Measurements from ENCODE around the gene SNPH. TPM values are rescaled to one million over a fixed set of nuclear protein-coding genes. Genes with fewer than 3 reads are reported as not detected.

Gene SNPH
- total and polyA plus RNA-seq, 4 donors, result 1.2 to 3.3 (median 2.1) TPM

DNA sequence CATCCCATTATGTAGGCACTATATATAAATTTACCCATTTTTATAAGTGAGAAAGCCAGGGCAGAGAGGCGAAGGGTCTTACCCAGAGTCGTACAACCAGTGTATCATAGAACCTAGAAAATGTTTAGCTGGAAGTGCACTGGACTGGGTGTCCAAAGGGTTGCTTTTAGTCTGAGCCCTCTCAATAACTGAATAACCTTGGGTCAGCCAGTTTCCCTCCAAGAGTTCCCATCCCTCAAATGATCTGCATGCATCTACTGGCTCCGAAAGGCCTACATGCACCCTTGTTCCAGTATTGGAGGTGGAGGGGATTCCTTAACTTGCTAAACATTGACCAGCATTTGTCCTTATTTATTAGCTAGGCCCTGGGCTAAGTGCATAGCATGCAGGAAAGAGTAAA, 3.8 kb downstream of the SNPH start:
- Histone ChIP-seq H3K9me3 (ENCODE audit: control insufficient read depth in 4 of 4, insufficient read depth in 3 of 4, low read length in 3 of 4) (peaks cover 0 to 2% (median 0%) of the 10 kb centered on the region in 4 donors), H3K4me3 (no peak overlapping the region), H3K36me3 (ENCODE audit: control insufficient read depth in 4 of 4, insufficient read depth in 4 of 4, low read length in 4 of 4) (peaks cover 0 to 1% (median 0%) of the 10 kb centered on the region in 4 donors), H3K27ac (ENCODE audit: low read depth in 1 of 2, low read length in 1 of 2) (no peak overlapping the region), H3K4me1 (ENCODE audit: control insufficient read depth in 5 of 5, insufficient read depth in 5 of 5, low read length in 5 of 5) (peaks cover 0 to 12% (median 0%) of the 10 kb centered on the region in 5 donors), H3K9ac (ENCODE audit: insufficient read depth in 1 of 2, low read length in 2 of 2) (no peak overlapping the region), H3K27me3 (ENCODE audit: control insufficient read depth in 3 of 3, insufficient read depth in 3 of 3, low read length in 2 of 3) (peaks cover 0 to 2% (median 0%) of the 10 kb centered on the region in 3 donors)
- 97% methylated on average over 3 of the region's 3 CpGs for WGBS, 2 donors
- DNase-seq (no peak), ATAC-seq (ENCODE audit: insufficient read depth, low FRiP score) (no peak)
- TF ChIP-seq CTCF (IDR thresholded peaks at IDR 0.05; ENCODE audit: control extremely low read depth, extremely low read depth), result no peak

DNA sequence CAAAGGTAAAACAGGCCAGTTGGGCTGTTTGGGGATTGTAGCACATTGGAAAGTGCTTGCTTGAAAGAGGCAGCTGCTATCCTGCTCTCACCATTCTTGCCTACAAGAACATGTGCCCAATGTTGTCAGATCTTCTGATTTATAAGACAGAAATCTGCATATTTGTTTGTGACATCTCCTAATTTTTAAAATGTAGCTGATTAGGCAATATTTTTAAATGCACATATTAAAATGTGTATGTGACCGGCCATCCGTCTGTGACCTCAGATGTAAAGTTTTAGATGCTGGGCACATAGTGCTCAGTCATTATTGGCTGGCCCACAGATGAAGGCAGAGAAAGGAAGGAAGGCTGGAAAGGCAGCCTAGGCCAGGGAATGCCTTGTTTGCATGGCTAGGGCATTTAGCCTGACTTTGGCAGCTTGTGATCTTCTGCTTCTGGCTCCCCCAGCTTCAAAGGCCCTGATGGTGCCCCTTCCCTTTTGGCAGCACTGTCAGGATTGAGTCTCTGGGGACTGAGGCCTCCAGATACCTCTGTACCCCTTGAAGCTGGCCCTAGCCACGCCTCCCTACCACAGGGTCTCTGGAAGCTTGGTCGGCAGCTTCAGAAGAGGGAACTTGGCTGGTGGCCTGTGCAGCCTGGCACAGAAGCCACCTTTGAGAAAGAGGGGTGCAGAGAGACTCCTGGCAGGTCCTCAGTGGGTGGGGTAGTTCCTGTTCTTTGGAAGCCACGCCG, 6.4 kb downstream of the SNPH start:
- 37 to 56% methylated on average over 6 of the region's 6 CpGs for WGBS, 2 donors

DNA sequence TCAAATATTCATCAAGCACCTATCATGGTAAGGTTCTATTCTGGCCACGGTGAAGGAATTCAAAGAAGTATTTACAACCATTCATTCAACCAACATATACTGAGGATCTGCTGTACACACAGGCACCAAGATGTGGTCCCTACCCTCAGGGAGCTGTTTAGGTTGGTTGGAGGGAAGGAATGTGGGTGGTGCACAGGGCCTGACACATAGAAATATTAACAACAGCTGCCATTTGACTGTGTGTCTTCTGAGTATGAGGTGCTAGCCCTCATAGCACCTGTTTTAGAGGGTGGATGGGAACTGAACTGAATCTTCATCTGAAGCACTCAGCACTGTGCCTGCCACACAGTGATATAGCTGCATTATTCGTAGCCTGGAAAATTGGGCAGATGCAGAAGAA, 7.3 kb downstream of the SNPH start:
- 85 to 89% methylated on average over 2 of the region's 2 CpGs for WGBS, 2 donors
- Histone ChIP-seq H3K9me3 (ENCODE audit: control insufficient read depth in 4 of 4, insufficient read depth in 3 of 4, low read length in 3 of 4) (peaks cover 0 to 2% (median 0%) of the 10 kb centered on the region in 4 donors), H3K27me3 (ENCODE audit: control insufficient read depth in 3 of 3, insufficient read depth in 3 of 3, low read length in 2 of 3) (no peaks in the 10 kb centered on the region), H3K4me1 (ENCODE audit: control insufficient read depth in 5 of 5, insufficient read depth in 5 of 5, low read length in 5 of 5) (peaks cover 0 to 3% (median 0%) of the 10 kb centered on the region in 5 donors), H3K36me3 (ENCODE audit: control insufficient read depth in 4 of 4, insufficient read depth in 4 of 4, low read length in 4 of 4) (peaks cover 0 to 1% (median 0%) of the 10 kb centered on the region in 4 donors), H3K9ac (ENCODE audit: insufficient read depth in 1 of 2, low read length in 2 of 2) (no peak overlapping the region), H3K4me3 (no peak overlapping the region), H3K27ac (ENCODE audit: low read depth in 1 of 2, low read length in 1 of 2) (no peak overlapping the region)
- no peak for TF ChIP-seq CTCF (IDR thresholded peaks at IDR 0.05; ENCODE audit: control extremely low read depth, extremely low read depth)
- DNase-seq (no peak), ATAC-seq (ENCODE audit: insufficient read depth, low FRiP score) (no peak)

More for the DNA sequence above, 6.4 kb downstream of the SNPH start:
- no peak overlapping the region for H3K4me3 ChIP-seq
- H3K4me1 ChIP-seq (ENCODE audit: control insufficient read depth in 5 of 5, insufficient read depth in 5 of 5, low read length in 5 of 5), result peaks cover 0 to 3% (median 0%) of the 10 kb centered on the region in 5 donors
- H3K36me3 ChIP-seq (ENCODE audit: control insufficient read depth in 4 of 4, insufficient read depth in 4 of 4, low read length in 4 of 4), result peaks cover 0 to 1% (median 0%) of the 10 kb centered on the region in 4 donors
- no peak overlapping the region for H3K9ac ChIP-seq (ENCODE audit: insufficient read depth in 1 of 2, low read length in 2 of 2)
- H3K27me3 ChIP-seq (ENCODE audit: control insufficient read depth in 3 of 3, insufficient read depth in 3 of 3, low read length in 2 of 3), result no peaks in the 10 kb centered on the region
- peaks cover 0 to 2% (median 0%) of the 10 kb centered on the region in 4 donors for H3K9me3 ChIP-seq (ENCODE audit: control insufficient read depth in 4 of 4, insufficient read depth in 3 of 4, low read length in 3 of 4)
- DNase-seq, result no peak
- no peak for ATAC-seq (ENCODE audit: insufficient read depth, low FRiP score)
- no peak overlapping the region for H3K27ac ChIP-seq (ENCODE audit: low read depth in 1 of 2, low read length in 1 of 2)
- no peak for TF ChIP-seq CTCF (IDR thresholded peaks at IDR 0.05; ENCODE audit: control extremely low read depth, extremely low read depth)
